HG03280 (cell line): Measurements from ENCODE around the gene SMIM12.

Experiments used
- ATAC-seq: cut with Tn5 transposase; IDR thresholded peaks from one replicate; pipeline ENCODE4 v1.9.1; 2021; ENCODE audit warnings: mild to moderate bottlenecking, moderate library complexity; ENCODE audit not compliant: unreplicated experiment

Gene SMIM12

DNA sequence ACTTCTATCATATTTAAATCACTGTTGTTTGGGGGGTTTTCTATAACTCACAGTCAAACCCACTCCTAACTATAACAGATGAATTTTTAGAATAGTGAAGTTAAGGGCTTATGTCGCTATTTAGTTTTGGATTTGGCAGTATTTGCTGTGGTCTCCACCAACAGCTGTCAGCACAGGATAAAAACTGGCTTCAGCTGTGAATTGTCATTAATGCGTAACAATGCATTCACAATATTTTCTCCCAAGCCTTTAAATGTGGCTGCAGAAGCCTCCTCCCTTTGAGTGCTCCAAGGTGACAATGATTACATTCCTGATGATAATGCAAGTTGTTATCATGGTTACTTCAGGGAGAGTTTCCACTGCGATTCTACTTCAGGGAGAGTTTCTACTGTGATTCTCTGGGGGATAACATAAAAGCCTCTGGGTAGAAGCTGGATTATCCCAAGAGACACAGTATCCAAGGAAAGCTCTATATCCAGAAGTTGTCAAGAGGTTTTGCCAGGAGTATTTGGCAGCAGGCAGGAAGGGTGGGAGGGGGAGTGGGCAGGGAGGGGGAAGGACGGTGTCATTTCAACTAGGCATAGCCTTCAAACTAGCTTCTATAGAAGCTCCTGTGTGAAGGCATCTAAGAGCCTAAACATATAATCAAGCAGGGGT lies 14.9 kb upstream of the SMIM12 start:
- ATAC-seq: no peak

DNA sequence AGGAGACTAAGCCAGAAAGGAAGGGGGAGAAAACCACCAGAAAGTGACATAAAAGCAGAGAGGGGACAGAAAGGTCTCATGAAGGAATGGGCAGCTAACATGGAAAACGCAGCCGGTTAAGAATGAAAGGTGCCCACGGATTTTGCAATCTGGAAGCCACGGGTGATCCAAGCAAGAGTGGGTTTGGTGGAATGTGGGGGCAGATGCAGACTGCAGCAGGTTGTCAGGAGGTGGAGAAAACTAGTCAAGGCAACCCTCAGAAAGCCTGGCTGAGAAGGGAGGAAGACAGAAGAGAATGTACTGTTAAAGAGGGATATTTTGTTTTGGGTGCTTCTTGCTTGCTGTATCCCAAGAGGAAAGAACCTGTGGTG lies 12.6 kb upstream of the SMIM12 start:
- ATAC-seq: no peak

DNA sequence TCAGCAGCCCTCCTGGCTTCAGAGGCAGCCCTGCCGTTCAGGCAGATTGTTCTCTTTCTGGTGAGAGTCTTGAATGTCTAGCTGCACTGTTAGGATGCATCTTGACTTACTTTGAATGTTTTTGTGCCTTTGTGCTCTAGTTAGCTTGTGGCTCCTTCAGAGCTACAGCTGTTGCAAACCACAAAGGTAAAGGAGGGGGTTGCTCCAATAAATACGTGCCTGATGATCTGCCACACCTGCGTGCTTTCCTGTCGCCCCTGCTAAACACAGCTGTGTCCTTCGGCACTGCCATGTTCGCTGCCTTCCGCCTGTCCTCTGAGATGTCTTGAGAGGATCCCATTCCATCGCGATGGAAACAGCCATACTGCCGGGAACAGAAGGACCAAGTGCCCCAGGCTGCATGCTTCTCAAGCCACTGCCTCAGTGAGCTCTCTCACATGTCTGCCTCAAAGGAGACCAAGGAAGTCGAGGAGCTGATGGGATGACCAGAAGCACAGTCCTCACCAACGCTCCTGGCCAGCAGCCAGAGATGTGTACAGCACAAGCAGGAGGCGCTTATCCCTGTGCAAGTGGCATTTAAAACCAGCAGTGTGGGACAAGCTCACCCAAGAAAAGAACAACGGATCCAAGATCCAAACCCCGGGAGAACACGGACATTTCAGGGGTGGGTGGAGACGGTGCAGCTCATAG lies 12.0 kb upstream of the SMIM12 start:
- ATAC-seq: no peak

DNA sequence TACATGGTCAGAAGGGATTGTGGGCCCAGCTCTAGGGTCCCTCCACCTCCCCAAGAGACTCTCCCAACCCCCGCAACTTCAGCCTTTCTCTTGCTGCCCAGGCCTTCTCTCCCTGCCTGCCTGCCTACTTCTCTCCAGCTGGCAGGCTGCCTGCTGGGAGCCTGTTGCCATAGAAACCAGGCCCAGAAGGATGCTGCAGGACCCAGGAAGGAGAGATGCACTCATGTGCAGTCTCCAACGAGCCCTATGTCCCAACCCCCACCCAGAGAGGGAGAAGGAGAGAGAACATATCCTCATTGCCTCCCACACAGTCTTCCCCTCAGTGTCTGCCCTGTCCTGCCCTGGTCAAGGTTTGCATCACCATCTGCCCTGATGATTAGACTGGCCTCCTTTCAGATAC lies 10.8 kb upstream of the SMIM12 start:
- ATAC-seq: no peak

DNA sequence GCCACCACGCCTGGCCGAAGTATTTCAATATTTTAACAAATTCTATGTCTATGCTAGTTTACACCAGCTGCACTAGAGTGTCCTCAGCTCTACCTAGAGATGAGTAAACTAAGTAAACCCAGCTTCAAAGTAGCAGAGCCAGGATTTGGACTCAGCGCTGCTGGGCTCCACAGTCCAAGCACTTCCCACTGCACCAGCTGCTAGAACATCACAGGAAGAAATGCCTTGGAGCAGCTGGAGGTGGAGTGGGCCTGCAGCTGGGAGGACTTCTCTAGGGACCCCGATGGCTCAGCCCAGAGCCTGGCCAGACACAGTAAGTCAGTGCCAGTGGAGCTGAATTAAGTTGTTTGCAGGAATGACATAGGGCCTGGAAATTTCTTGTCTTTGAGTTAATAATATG lies 10.2 kb upstream of the SMIM12 start:
- ATAC-seq: no peak

DNA sequence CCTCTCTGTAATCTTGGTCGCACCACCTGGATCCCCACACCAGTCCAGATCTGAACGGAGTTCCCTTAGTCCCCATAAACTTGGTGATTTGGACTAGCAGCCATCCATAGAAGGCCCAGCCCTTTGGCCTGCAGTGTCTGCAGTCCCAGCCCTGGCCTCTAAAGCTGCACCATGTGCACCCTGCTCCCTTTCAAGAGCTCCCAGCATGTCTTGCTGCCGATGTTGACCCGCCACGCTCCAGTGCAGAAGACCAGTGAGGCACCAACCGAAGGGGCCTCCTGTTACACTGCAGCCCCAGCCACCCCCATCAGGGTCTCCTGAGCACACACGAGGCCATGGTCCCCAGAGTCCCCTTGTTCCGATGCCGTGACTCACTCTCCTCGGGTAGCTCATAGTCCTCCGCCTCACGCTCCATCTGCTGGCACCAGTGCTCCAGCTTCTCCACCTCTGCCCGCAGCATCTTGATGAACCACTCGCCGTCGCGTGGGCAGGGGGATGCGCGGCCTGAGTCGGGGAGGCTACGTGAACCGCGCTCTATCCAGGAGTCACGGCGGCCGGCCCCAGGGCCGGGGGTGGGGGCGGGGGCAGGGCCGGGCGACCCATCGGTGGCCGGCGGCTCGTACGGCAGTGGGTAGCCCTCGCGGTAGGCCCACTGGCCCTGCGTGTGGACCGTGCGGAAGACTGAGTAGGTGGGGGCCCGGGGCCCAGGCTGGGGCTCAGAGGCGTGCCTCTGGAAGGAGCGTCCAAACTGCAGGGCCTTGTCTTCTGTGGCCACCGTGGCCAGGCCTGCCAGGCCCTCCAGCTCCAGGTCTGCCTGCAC lies 8.9 kb upstream of the SMIM12 start:
- no peak for ATAC-seq

DNA sequence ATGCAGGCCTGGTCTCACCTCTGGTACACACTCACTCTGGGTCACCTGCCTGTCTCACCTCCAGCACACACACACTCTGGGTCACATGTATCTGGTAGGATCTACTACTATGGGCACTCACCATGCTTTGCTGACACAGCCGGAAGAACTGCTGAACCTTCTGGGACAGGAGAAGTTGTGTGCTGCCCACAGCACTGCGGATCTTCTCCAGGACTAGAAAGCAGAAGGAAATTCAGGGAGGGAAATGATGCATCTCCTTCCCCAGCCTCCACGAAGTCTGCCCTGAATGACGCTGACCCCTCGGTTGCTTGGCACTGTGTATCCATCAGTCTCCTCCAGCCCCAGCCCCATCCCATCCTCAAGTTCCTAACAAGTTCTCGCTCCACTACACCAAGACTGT lies 7.9 kb upstream of the SMIM12 start:
- no peak for ATAC-seq

DNA sequence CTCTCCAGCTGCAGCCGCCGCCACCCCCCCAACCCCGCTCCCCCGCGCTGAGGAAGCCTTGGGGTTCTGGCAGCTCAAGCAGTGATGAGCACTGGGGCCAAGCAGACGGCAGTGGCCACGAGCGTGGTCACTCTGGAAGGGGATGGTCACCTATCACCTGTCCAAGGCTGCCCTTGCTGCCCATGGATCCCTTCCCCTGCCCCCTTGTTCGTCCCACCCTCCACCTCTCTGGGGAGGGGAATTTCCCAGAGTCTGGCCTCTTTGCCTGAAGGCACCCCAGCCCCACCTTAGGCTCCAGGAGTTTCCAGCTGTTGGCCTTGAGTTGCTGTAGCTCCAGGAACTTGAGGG lies 7.2 kb upstream of the SMIM12 start:
- ATAC-seq: peak; percentile 31

DNA sequence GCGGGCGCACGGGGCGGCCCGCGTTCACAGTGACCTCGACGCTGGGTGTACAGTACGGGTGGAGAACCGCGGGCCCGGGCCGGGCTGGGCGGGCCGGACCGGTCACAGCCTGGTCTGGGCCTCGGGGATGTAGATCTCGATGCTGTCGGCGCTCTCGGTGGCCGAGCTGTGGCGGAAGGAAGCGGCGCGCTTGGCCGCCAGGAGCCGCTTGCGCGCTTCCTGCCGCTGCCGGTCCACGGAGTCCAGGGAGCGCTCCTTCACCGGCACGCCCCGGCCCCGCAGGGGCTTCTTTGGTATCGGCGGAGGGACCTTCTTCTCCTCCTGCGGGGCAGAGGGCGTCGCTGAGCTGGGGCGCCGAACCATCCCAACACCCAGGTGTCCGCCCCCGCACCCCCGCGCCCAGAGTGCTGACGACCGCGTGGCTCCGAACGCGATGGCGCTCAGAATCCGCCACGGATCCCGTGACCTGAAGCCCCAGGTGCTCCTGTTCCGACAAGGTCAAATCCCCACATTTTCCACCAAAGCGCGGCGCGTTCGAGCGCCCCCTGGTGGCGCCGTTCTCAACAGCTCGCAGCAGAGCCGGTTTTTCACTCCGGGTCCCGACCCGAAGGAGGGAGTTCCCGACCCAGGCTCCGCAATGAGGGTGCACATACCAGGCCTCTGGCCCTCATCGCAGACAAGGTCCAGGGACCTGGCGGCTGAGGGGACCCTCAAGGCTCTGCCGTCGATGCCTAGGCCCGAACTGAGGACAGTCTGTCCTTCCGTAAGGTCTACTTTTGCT lies 6.6 kb upstream of the SMIM12 start:
- peak; percentile 66 for ATAC-seq

DNA sequence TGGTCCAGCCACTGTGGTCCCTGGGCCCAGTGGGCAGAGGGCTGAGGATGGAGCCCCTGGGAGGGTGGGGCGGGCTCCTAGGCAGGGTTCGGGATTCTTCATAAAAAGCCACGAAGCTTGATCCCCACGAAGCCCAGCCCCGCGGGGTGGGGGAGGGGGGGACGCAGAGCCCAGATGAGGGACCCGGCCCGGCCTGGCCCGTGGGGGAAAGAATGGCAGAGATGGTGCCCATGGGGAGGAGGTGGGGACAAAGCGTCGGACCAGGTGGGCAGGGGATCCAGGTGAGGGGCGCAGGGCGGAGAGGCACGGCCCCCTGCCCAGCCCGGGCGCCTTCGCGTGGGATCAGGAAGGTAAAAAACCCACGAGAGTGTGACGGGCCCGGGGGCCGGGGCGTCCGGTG lies 6.0 kb upstream of the SMIM12 start:
- ATAC-seq: no peak

DNA sequence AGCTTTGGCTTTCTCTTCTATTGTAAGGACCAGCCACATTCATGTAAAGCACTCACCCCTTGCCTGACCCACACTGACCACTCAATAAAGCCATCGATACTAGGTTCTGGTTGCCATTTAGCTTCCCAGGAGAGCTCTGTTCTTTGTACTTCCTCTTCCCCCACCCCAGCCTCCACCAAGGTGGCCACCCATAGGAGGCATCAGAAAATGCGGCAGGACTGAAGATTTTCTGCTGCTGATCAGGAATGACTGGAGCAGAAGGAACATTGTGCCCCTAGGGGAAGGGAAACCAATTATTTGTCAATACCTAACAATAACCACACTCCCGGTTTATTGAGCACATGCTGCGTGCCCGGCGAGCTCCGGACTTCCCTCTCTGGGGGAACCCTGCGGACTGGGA lies 5.2 kb upstream of the SMIM12 start:
- no peak for ATAC-seq

DNA sequence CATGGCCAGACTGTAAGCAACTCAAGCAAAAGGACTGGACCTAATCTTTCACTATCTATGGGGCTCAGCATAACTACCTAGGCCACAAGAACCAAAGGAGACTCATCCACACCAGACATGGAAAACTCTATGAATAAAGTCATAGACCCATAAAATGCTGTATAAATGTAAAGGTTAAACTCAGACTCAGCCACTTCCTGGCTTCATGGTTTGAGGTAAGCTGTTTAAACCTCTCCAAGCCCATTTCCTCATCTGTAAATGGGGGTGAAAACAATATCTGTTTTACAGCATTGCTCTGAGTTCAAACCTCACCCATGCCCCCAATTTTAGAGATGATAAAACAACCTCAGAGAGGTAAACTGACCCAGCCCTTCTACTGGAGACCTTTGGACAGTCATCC lies 4.0 kb upstream of the SMIM12 start:
- ATAC-seq: no peak

DNA sequence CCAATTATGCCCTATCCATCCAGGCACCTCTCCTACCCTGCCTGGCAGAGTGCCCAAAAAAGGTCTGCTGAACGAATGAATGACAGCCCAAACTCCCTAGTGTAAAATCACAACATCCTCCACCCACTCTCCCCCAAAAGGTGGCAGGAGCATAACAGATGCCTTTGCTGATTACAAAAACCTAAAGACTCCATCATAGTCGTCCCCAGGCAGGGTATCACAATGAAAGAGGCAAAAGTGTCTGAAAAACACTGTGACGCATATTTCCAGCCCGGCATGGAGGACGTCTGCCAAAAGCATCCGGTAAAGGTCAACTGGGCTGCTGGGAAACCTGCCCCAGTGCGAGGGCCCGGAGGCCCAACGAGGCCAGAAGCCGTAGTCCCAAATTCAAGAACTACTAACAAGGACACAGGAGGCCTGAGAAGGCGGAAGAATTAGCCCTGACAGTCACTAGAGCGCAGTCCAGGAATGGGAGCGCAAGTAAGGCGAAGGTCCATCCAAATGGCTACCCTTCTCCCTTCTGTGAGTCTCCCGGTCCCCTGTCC lies 576 bp downstream of the SMIM12 start:
- no peak for ATAC-seq

DNA sequence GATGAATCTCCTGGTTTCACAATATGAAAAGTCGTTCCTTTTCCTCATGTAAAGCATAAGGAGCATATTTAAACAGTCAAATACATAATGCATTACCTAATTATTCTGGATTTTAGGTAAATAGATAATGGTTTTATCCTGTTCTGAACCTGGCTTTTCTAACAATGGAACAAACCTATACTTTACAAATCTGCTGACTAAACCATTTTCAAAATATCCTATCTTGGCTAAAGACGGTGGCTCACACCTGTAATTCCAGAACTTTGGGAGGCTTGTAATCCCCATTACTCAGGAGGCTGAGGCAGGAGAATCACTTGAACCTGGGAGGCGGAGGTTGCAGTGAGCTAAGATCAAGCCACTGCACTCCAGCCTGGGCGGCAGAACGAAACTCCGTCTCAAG lies 2.9 kb downstream of the SMIM12 start:
- ATAC-seq: no peak

DNA sequence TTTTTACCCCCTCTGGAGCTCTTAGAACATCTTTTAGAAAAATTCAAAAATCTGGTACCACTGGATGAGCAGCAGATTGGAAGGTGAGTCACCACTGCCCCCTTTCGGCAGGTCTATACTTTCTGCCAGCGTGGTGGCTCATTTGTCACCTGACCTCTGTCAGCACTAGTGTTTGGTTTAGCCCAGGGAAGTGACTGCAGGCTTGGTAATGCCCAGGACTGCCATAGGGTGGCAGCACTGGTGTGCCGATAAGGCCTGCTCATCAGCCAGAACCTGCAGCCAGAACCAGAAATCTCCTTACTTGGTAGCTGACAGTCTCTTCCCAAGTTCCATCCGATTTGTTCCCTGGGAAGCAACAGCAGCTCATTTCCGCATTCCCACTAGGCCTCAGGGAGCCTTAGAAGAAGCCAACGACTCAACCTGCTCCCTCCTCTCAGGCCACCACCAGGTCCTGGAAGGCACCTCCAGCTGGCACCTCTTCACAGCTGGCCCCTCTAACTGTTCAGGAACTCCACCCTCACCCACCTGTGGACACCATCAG lies 6.8 kb downstream of the SMIM12 start:
- ATAC-seq: peak; percentile 98

DNA sequence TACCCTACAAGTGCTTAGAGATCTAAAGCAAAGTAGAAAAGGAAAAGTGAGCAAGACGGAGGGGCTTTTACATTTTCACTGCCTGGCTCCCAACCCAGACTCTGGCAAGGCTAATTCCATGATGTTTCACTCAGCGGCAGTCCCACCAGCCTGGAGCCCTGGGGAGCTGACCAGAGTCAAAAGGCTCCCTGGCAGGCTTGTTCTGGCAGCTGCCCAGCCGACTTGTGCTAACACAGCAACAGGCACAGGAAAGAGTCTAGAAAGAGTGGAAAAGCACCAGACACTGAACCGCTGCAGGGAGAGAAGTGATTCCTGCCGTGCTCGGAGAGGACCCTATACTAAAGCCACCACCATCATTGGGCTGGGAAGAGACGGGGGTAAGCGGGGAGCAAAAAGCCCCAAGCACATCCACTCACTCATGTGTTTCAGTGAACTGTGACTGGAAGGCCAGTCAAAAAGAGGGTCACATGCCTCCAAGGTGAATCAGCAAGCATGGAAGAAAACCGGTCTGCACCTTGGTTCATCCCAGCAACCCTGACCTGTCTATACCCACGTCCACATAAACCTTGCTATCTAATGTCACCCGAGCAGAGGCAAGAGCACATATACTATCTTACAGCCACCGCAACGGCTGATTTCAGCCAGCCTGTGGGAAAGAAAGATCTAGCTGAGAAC lies 8.0 kb downstream of the SMIM12 start:
- no peak for ATAC-seq

DNA sequence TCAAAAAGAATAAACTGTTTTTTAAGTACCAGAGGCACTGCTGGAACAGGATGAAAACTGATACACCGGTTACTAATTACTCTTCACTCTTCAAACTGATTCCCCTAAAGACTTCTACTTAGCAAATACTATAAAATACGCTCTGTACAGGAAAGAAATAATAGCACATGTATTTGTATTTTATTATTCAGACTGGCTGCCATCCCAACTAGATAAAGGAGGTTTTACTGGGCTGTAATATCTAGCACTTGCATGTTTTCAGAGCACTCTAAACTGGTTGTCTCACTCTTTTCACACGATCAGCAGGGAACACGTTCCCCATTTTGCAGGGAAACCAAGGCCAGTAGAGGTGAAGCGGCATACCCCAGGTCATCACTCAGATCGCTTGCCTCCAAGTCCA lies 9.2 kb downstream of the SMIM12 start:
- ATAC-seq: no peak

DNA sequence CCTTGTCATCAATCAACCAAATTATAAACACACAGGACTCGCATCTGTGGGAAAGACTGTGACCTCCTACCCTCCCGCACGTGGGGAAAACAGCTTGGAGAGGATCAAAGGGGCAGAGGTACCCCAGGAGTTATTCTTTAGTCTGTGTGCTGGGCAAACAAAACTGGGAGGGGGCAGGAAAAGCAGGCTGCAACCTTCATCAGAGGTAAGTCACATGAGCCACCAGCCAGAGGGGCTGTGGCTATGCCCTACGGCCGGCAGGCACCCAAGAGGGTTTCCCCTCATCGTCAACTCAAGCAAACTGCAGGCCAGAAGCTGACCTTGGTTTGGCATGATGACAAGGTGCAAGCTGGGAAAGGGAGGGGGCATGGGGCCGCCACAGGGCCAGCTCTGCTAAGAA lies 12.5 kb downstream of the SMIM12 start:
- no peak for ATAC-seq

DNA sequence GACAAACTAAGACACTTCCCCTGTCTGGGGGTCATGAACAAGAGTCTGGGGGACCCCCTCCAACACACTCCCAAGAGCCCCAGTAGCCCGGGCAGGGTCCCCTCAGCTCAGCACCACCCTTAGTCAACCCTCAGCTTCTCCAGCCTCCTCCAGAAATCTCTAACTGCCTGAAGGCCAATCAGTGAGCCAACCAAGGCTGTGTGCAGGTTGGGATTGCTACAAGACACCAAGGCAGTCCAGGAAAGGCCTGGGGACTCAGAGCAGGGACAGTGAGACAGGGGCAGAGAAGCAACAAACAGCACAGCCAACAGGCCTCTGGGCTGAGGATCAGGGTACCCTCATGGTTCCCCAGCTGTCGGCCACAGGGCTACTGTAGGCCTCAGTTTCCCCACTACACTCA lies 13.3 kb downstream of the SMIM12 start:
- no peak for ATAC-seq

DNA sequence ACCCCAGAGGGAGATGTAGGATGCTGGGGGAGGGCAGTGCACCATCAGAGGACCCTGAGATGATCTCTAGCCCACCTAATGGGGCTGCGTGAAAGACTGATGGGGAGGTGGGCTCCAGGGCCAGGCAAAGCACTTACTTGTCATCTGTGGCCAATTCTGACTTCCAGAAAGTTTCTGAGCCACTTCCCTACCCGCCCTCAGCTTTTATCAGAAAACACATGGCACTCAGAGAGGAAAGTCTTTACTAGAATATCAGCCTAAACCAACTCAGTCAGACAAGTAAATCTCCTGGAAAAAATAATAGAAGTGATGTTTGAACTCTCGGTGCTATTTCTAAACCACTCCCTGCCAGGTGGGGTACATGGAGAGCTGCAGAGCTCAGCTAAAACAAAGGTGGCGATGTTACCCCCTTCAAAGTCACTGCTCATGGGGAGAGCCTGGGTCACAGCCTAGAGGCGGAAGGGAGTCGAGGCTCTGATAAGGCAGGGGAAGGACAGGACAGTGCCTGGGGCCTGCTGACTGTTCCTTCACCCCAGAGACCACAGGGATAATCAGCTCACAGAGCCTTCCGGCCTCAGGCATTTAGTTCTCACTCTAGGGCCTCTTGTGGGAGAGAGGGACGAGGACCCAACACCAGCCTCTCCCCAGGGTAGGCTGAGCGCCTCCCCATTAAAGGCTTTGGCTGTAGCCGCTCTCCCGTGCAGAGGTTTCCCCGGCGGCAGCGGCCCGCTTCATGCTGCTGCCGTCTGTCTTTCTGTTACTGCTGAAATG lies 14.2 kb downstream of the SMIM12 start:
- no peak for ATAC-seq
